Measurements from ENCODE around the gene PLEKHG3.

PLEKHG3 gene

DNA sequence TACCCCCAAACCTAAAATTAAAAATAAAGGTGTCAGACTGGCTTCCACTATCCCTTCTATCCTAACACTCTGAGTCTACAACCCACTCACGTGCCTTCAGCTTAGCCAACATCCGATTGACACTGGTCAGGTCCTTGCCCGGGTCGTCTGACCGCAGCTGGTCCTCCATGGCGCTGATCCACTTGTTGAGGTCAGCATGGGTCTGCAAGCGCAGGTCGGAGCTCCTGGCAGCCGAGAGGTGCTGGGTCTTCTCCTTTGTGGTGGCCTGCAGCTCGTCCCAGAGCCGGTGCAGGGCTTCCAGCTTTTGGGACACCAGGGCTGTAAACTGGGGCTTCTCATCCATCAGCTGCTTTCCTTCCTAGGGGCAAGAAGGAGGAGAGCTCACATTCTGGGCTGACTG, 78.0 kb downstream of the PLEKHG3 start:
- Histone ChIP-seq H3K4me3 (ENCODE audit: low read length) (no peak overlapping the region), H3K4me1 (ENCODE audit: control insufficient read depth, low read length) (no peaks in the 10 kb centered on the region), H3K79me2 (ENCODE audit: control insufficient read depth, low read length) (no peaks in the 10 kb centered on the region), H3F3A (ENCODE audit: control insufficient read depth, insufficient read depth) (no peaks in the 10 kb centered on the region), H3K9me3 (ENCODE audit: control insufficient read depth, insufficient read depth, low read length) (no peaks in the 10 kb centered on the region), H3K27me3 (ENCODE audit: control insufficient read depth, low read length) (peaks cover 3% of the 10 kb centered on the region; the same call in 1 of the 2 replicates), H3K4me2 (ENCODE audit: low read length) (no peak overlapping the region), H3K27ac (ENCODE audit: low read depth, low read length) (no peak overlapping the region), H3K9me2 (replicated peaks; ENCODE audit: control insufficient read depth, low read length) (no peaks in the 10 kb centered on the region), H4K20me1 (ENCODE audit: control insufficient read depth, insufficient read depth, low read depth, low read length) (no peaks in the 10 kb centered on the region), H3K36me3 (ENCODE audit: control insufficient read depth, low read length) (no peaks in the 10 kb centered on the region)
- TF ChIP-seq, protein P1, sequence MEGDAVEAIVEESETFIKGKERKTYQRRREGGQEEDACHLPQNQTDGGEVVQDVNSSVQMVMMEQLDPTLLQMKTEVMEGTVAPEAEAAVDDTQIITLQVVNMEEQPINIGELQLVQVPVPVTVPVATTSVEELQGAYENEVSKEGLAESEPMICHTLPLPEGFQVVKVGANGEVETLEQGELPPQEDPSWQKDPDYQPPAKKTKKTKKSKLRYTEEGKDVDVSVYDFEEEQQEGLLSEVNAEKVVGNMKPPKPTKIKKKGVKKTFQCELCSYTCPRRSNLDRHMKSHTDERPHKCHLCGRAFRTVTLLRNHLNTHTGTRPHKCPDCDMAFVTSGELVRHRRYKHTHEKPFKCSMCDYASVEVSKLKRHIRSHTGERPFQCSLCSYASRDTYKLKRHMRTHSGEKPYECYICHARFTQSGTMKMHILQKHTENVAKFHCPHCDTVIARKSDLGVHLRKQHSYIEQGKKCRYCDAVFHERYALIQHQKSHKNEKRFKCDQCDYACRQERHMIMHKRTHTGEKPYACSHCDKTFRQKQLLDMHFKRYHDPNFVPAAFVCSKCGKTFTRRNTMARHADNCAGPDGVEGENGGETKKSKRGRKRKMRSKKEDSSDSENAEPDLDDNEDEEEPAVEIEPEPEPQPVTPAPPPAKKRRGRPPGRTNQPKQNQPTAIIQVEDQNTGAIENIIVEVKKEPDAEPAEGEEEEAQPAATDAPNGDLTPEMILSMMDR (IDR thresholded peaks at IDR 0.05; ENCODE audit: low read depth, low read length, poor library complexity, severe bottlenecking) = no peak
- TF ChIP-seq EZH2phosphoT487 (IDR thresholded peaks at IDR 0.05; ENCODE audit: borderline replicate concordance, low read length) = no peak

DNA sequence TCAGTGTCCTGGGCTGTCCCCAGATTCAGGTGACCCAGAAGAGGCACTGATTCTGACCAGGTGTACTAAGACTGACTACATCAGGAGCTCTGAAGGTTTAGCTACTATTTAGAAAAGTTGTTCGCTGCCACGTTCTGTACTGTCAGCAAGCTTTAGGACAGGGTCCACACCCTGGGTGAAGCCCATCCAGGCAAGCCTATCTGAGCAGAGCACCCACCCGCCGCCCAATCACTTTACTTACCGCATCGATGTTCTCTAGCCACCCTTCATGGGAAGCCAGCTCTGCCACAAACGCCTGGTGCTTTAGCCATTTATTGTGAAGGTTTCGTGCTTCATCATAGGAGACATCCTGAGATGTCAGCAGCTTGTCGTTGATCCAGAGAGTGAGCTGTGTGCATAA, 79.8 kb downstream of the PLEKHG3 start:
- Histone ChIP-seq H3F3A (ENCODE audit: control insufficient read depth, insufficient read depth) (no peaks in the 10 kb centered on the region), H3K9me2 (replicated peaks; ENCODE audit: control insufficient read depth, low read length) (no peaks in the 10 kb centered on the region), H4K20me1 (ENCODE audit: control insufficient read depth, insufficient read depth, low read depth, low read length) (no peaks in the 10 kb centered on the region), H3K4me2 (ENCODE audit: low read length) (no peak overlapping the region), H3K4me1 (ENCODE audit: control insufficient read depth, low read length) (no peaks in the 10 kb centered on the region), H3K4me3 (ENCODE audit: low read length) (no peak overlapping the region), H3K27me3 (ENCODE audit: control insufficient read depth, low read length) (no peaks in the 10 kb centered on the region), H3K79me2 (ENCODE audit: control insufficient read depth, low read length) (no peaks in the 10 kb centered on the region), H3K27ac (ENCODE audit: low read depth, low read length) (no peak overlapping the region), H3K9me3 (ENCODE audit: control insufficient read depth, insufficient read depth, low read length) (no peaks in the 10 kb centered on the region), H3K36me3 (ENCODE audit: control insufficient read depth, low read length) (no peaks in the 10 kb centered on the region)
- no peak for TF ChIP-seq EZH2phosphoT487 (IDR thresholded peaks at IDR 0.05; ENCODE audit: borderline replicate concordance, low read length)
- TF ChIP-seq, protein P1 (IDR thresholded peaks at IDR 0.05; ENCODE audit: low read depth, low read length, poor library complexity, severe bottlenecking) = no peak

DNA sequence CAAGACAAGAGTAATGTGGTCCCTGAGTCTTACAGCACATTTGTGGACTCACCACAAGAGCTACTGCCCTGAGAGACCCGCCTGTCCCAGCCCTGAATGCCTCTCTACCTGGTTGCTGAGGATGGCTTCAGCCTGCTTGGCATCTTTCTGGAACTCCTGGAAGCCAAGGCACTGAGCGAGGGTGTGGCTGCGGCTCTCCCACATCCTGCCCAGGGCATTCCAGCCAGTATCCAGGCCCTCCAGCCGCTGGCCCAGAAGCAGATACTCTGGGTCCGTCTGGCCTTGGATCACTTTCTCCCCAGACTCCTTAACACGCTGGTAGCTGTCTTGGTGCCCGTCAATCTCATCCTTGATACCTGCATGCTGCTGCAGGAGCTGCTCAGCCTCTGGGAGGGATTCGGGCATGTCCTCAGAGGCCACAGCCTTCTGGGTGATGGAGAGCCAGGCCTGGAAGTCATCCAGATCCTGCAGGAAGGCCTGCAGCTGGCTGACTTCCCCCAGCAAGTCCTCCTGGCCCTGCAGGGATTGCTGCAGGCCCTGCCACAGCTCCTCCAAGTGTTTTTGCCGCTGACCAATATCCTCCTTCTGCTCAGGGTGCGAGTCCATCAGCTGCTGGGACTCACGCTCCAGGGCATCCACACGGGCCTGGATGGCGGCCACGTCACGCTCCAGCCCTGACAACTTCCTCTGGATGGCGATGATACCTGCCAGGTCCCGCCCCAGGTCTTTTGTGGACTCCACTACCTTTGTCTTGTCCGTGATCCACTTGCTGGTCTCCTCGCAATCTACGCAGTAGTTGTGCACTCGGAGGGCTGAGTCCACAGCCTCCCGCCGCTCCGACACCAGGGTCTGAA, 82.3 kb downstream of the PLEKHG3 start:
- Histone ChIP-seq H4K20me1 (ENCODE audit: control insufficient read depth, insufficient read depth, low read depth, low read length) (no peaks in the 10 kb centered on the region), H3K79me2 (ENCODE audit: control insufficient read depth, low read length) (no peaks in the 10 kb centered on the region), H3K9me2 (replicated peaks; ENCODE audit: control insufficient read depth, low read length) (no peaks in the 10 kb centered on the region), H3K4me2 (ENCODE audit: low read length) (no peak overlapping the region), H3K27ac (ENCODE audit: low read depth, low read length) (no peak overlapping the region), H3F3A (ENCODE audit: control insufficient read depth, insufficient read depth) (no peaks in the 10 kb centered on the region), H3K9me3 (ENCODE audit: control insufficient read depth, insufficient read depth, low read length) (no peaks in the 10 kb centered on the region), H3K27me3 (ENCODE audit: control insufficient read depth, low read length) (no peaks in the 10 kb centered on the region), H3K4me3 (ENCODE audit: low read length) (no peak overlapping the region), H3K36me3 (ENCODE audit: control insufficient read depth, low read length) (no peaks in the 10 kb centered on the region), H3K4me1 (ENCODE audit: control insufficient read depth, low read length) (no peaks in the 10 kb centered on the region)
- TF ChIP-seq EZH2phosphoT487 (IDR thresholded peaks at IDR 0.05; ENCODE audit: borderline replicate concordance, low read length) = no peak
- TF ChIP-seq, protein P1 (IDR thresholded peaks at IDR 0.05; ENCODE audit: low read depth, low read length, poor library complexity, severe bottlenecking) = no peak
